ENCODE data around the gene AP3S2. TPM values are rescaled to one million over a fixed set of nuclear protein-coding genes. Genes with fewer than 3 reads are reported as not detected.

The AP3S2 gene
- total and polyA plus RNA-seq, 2 of the 13 experiments (the other 11 are each of a cell fraction or from before 2014, with no cell fraction given): 17.6 to 44.4 TPM

DNA sequence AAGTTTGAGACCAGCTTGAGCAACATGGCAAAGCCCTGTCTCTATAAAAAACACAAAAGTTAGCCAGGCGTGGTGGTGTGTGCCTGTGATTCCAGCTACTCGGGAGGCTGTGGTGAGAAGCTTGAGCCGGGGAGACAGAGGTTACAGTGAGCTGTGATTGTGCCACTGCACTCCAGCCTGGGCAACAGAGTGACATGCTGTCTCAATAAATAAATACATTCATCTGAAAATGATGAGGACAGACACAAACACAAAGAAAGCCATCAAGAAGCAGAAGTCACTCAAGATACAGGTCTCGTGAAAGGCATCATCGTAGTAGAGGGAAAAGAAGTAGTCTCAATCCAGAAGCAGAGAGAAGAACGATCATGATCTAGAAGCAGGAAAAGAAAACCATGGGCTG, 18.1 kb downstream of the AP3S2 start:
- FAIRE-seq (no peak), DNase-seq (ENCODE audit: low spot score) (no peak), ATAC-seq (no peak)
- Histone ChIP-seq H3K4me2 (ENCODE audit: low read depth, low read length) (no peak overlapping the region), H3K9me3 (ENCODE audit: low read length) (no peaks in the 10 kb centered on the region), H3K79me2 (ENCODE audit: insufficient read depth, low read length) (no peaks in the 10 kb centered on the region), H2AFZ (ENCODE audit: low read length) (no peak overlapping the region), H3K27ac (ENCODE audit: extremely low read length, insufficient read depth, low read length) (no peak overlapping the region), H3K9ac (ENCODE audit: insufficient read depth, low read depth, low read length) (no peak overlapping the region), H4K20me1 (ENCODE audit: insufficient read depth, low read length) (no peaks in the 10 kb centered on the region), H3K4me3 (replicated peaks in 1 of 3; ENCODE audit: insufficient read depth in 1 of 3, low read depth in 2 of 3, low read length in 3 of 3) (no peak overlapping the region), H3K27me3 (ENCODE audit: control insufficient read depth in 1 of 2, insufficient read depth in 2 of 2, low read length in 2 of 2) (no peaks in the 10 kb centered on the region), H3K4me1 (ENCODE audit: insufficient read depth, low read length) (no peaks in the 10 kb centered on the region), H3K36me3 (replicated peaks in 1 of 2; ENCODE audit: control insufficient read depth in 1 of 2, insufficient read depth in 2 of 2, low read length in 2 of 2) (peaks cover 0 to 28% of the 10 kb centered on the region in 2 experiments; a peak in 2 of 5 replicates)
- CTCF ChIA-PET (ENCODE audit: low intra/inter-chr PET ratio, low total read pairs): interaction anchor here (1.3 to 2.5 kb wide), 3 partner anchors 115 to 136 kb away, joined by 4 to 44 read pairs (median 16); no protein-coding TSS in a partner anchor
- 90% methylated on average over 6 of the region's 6 CpGs for WGBS (ENCODE audit: low lambda C conversion rate)
- in situ Hi-C loops (cut with HindIII; ENCODE audit: extremely low pct_ligation_motif_present, low pct_unique_long_range_greater_than_20kb) (loop anchor here (5.0 kb wide), 1 partner anchor 118 kb away; no protein-coding TSS in a partner anchor), intact Hi-C loops (cut with micrococcal nuclease; ENCODE audit: unreplicated experiment) (loop anchor here (1.0 to 5.0 kb wide), 3 partner anchors 68 to 135 kb away; no protein-coding TSS in a partner anchor)
- POLR2A ChIA-PET: interaction anchor here (1.3 to 1.7 kb wide), 2 partner anchors 69 to 115 kb away, joined by 8 to 11 read pairs; no protein-coding TSS in a partner anchor
- no peak for TF ChIP-seq TBX2 (CRISPR knock-in tag; IDR thresholded peaks at IDR 0.05; ENCODE audit: borderline replicate concordance)
- TF ChIP-seq, protein P1, sequence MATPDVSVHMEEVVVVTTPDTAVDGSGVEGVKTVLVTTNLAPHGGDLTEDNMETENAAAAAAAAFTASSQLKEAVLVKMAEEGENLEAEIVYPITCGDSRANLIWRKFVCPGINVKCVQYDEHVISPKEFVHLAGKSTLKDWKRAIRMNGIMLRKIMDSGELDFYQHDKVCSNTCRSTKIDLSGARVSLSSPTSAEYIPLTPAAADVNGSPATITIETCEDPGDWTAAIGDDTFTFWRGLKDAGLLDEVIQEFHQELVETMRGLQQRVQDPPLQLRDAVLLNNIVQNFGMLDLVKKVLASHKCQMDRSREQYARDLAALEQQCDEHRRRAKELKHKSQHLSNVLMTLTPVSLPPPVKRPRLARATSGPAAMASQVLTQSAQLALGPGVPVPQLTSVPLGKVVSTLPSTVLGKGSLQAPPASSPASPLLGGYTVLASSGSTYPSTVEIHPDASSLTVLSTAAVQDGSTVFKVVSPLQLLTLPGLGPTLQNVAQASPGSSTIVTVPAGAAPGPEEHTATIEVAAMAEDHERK (CRISPR knock-in tag; IDR thresholded peaks at IDR 0.05; ENCODE audit: low read depth): no peak
- TF ChIP-seq, protein P2, sequence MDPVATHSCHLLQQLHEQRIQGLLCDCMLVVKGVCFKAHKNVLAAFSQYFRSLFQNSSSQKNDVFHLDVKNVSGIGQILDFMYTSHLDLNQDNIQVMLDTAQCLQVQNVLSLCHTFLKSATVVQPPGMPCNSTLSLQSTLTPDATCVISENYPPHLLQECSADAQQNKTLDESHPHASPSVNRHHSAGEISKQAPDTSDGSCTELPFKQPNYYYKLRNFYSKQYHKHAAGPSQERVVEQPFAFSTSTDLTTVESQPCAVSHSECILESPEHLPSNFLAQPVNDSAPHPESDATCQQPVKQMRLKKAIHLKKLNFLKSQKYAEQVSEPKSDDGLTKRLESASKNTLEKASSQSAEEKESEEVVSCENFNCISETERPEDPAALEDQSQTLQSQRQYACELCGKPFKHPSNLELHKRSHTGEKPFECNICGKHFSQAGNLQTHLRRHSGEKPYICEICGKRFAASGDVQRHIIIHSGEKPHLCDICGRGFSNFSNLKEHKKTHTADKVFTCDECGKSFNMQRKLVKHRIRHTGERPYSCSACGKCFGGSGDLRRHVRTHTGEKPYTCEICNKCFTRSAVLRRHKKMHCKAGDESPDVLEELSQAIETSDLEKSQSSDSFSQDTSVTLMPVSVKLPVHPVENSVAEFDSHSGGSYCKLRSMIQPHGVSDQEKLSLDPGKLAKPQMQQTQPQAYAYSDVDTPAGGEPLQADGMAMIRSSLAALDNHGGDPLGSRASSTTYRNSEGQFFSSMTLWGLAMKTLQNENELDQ (CRISPR knock-in tag; IDR thresholded peaks at IDR 0.05; ENCODE audit: borderline replicate concordance): no peak
- no peak for TF ChIP-seq BRD4 (CRISPR knock-in tag; IDR thresholded peaks at IDR 0.05)
- no TSS peak for BruUV-seq (replicated peaks)

Data from HepG2 (cell line).